Mucosa of descending colon (tissue), 3 donors: Measurements from ENCODE around the gene FGF18. TPM values are rescaled to one million over a fixed set of nuclear protein-coding genes. Genes with fewer than 3 reads are reported as not detected.

Source experiments
- ATAC-seq: fragments of 200-7000 bp; cut with Tn5 transposase; one replicate; pipeline ENCODE4 v1.9.1; 2020; ENCODE audit warnings: mild to moderate bottlenecking, moderate library complexity
- DNase-seq, 3 donors: peaks; one replicate each; pipeline ENCODE4 v3.0.0-alpha.2; 2020
- H3K36me3 ChIP-seq: fragments of 200-600 bp; one replicate; pipeline ENCODE4 v1.8.0; 2021; ENCODE audit warnings: low read depth, mild to moderate bottlenecking
- H3K4me1 ChIP-seq: fragments of 200-600 bp; one replicate; pipeline ENCODE4 v1.8.0; 2021; ENCODE audit warnings: low read depth, mild to moderate bottlenecking
- H3K4me3 ChIP-seq: fragments of 200-600 bp; one replicate; pipeline ENCODE4 v1.8.0; 2021; ENCODE audit warnings: mild to moderate bottlenecking
- H3K9me3 ChIP-seq: fragments of 200-600 bp; one replicate; pipeline ENCODE4 v1.8.0; 2021; ENCODE audit warnings: mild to moderate bottlenecking
- intact Hi-C, 2 donors: fragments of 100-400 bp; cut with DNase I in 1 of 2; cut with micrococcal nuclease in 1 of 2; formaldehyde crosslinking; loops; one replicate each; pipeline versions ENCODE4 v1.11.0 to v1.11.1; 2022; cut with DNase I, micrococcal nuclease
- total RNA-seq, 3 donors: library from RNA; stranded (reverse); fragmentation: NEBNext Ultra II Directional in 2 of 3; extraction: Animal tissue kit (Norgen Biotek cat#: 25700) in 2 of 3; gene quantifications; one replicate each; pipeline versions ENCODE4 v1.2.1 to v1.2.4, GENCODE V29; 2021 to 2023
- TF ChIP-seq, protein P1 (sequence below): fragments of 200-600 bp; IDR thresholded peaks from one replicate; pipeline ENCODE4 v1.8.0; 2022; ENCODE audit warnings: antibody characterized with exemption, mild to moderate bottlenecking
- donor health status: DM: no; HTN: no; CAD: no; lungs with moderate emphysema.
- donor health status: DM: no; HTN: no; CAD: no.
- donor health status: DM: no; HTN: yes; CAD: no.

FGF18 gene
- total RNA-seq, 3 donors from 2014 or later = 0.16 to 0.63 TPM; not detected in 1

DNA sequence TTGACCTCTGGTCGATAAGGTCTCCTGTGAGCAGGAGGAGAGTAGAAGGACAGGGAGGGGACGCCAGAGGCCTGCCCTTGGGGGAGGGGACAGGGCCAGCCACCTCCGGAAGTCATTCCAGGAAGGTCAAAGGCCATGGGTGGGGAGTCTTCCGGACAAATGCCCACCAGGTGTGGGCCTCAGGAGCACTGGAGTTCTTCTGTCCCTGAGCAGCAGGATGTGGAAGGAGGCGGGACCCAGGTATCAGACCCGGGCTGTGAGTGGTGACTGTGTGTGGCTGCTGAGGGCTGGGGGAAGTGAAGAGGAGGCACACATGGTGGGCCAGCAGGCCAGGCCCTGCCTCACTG lies 13.9 kb downstream of the FGF18 start:
- intact Hi-C loops = no loop called here
- Histone ChIP-seq H3K4me3 (no peak overlapping the region), H3K36me3 (no peaks in the 10 kb centered on the region), H3K4me1 (no peaks in the 10 kb centered on the region), H3K9me3 (no peaks in the 10 kb centered on the region)
- TF ChIP-seq, protein P1, sequence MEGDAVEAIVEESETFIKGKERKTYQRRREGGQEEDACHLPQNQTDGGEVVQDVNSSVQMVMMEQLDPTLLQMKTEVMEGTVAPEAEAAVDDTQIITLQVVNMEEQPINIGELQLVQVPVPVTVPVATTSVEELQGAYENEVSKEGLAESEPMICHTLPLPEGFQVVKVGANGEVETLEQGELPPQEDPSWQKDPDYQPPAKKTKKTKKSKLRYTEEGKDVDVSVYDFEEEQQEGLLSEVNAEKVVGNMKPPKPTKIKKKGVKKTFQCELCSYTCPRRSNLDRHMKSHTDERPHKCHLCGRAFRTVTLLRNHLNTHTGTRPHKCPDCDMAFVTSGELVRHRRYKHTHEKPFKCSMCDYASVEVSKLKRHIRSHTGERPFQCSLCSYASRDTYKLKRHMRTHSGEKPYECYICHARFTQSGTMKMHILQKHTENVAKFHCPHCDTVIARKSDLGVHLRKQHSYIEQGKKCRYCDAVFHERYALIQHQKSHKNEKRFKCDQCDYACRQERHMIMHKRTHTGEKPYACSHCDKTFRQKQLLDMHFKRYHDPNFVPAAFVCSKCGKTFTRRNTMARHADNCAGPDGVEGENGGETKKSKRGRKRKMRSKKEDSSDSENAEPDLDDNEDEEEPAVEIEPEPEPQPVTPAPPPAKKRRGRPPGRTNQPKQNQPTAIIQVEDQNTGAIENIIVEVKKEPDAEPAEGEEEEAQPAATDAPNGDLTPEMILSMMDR = no peak
- DNase-seq (no peak), ATAC-seq (no peak)

DNA sequence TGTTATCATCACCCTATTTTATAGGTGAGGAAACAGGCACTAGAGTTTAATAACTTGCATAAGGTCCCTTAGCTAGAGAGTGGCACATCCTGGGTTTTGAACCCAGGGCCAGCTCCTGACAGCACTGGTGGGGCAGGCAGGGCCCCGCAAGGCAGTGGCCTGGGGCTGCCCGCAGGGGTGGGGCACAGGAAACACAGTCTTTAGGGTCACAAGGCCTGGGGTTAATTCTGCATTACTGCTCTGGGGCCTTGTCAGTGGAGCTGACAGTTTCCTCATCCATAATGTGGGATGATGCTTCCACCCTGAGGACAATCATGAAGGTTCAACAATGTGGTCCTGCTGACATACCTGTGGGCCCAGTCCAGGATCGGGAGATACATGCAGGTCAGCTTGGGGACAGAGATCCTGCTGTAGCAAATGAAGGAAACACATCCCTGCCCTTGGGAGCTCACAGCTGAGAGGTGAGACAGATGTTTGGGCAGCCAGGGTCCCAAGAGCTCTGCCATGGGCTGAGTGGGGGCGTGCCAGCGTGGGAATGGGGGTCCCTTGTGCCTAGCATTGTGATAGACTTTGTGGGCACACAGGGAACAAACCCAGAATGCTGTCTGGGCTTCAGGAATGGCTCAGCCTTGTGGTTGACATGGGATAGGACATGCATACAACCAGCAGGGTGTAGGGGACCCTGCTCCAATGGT lies 14.7 kb downstream of the FGF18 start:
- no peak overlapping the region for H3K4me3 ChIP-seq
- H3K9me3 ChIP-seq = no peaks in the 10 kb centered on the region
- H3K4me1 ChIP-seq = no peaks in the 10 kb centered on the region
- no peaks in the 10 kb centered on the region for H3K36me3 ChIP-seq
- peak in 1 of 3 donors; percentile 12 for DNase-seq
- intact Hi-C loops = no loop called here
- TF ChIP-seq, protein P1 = no peak
- no peak for ATAC-seq

DNA sequence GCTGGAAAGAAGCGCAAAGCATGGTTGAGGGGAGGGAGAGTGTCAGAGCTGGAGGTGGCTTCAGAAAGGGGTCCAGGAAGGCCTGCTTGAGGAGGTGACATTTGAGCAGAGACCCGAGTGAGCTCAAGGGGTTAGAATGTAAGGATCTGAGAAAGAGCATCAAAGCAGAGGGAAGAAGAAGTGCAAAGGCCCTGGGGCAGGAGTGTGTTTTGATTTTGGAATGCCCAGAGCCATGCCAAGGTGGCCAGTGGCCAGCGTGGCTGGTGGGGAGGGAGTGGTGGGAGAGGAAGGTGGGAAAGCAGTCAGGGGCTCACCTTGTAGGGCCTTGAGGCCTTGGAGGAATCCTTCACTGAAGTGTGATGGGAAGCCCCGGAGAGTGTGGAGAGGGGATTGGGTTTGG lies 15.4 kb downstream of the FGF18 start:
- TF ChIP-seq, protein P1 = no peak
- intact Hi-C loops = no loop called here
- no peak for ATAC-seq

DNA sequence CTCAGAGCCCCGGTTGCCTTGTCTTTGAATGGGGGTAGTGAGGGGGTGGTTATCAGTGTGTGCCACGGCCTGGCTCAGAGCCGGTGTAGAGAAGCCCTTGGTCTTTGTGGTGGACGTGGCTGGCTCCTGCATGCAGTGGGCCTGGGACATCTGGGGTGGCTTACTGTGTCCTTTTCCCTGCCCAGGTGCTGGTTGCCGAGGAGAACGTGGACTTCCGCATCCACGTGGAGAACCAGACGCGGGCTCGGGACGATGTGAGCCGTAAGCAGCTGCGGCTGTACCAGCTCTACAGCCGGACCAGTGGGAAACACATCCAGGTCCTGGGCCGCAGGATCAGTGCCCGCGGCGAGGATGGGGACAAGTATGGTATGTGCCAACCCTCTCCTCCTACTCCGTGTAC lies 16.5 kb downstream of the FGF18 start:
- DNase-seq (peak in 1 of 3 donors; percentile 34), ATAC-seq (no peak)
- intact Hi-C loops = no loop called here
- H3K4me3 ChIP-seq = no peak overlapping the region
- H3K9me3 ChIP-seq = no peaks in the 10 kb centered on the region
- TF ChIP-seq, protein P1 = no peak
- H3K36me3 ChIP-seq = no peaks in the 10 kb centered on the region
- H3K4me1 ChIP-seq = no peaks in the 10 kb centered on the region

More for the DNA sequence above, 15.4 kb downstream of the FGF18 start:
- DNase-seq = peak in 1 of 3 donors; percentile 19
- Histone ChIP-seq H3K4me1 (no peaks in the 10 kb centered on the region), H3K36me3 (no peaks in the 10 kb centered on the region), H3K4me3 (no peak overlapping the region), H3K9me3 (no peaks in the 10 kb centered on the region)

DNA sequence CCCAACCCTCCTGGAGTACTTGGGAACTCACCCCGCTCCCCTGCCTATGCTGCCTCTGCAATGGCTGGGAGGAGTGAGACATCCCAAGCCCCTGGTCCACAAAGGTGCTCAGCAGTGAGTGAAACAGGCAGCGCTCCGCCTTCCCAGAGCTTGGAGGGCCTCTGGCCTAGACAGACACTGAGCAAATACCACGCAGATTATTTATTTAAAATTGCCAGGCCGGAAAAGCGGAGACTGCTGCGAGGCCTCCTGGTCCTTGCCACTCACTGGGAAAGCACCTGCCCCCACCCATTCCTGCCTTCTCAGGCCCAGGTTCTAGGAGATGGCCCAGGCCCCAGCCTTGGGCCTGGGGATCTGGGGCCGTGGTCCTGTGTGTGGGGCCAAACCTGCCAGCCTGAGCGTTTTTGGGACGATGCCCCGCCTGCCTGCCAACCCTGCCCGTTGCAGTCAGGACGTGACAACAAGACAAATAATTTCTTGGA lies 17.4 kb downstream of the FGF18 start:
- intact Hi-C loops = no loop called here
- Histone ChIP-seq H3K36me3 (no peaks in the 10 kb centered on the region), H3K4me1 (no peaks in the 10 kb centered on the region), H3K4me3 (no peak overlapping the region), H3K9me3 (no peaks in the 10 kb centered on the region)
- ATAC-seq (no peak), DNase-seq (no peak)
- TF ChIP-seq, protein P1 = no peak
